NCI-H2196 treated with DMSO at 0.1 percent for 48 hours (cell line): ENCODE measurements around the gene PCARE.

Source experiments
- DNase-seq: peaks from one replicate; lab custom pipeline; 2025; ENCODE audit not compliant: unreplicated experiment; lab: John Stamatoyannopoulos, UW

Gene PCARE

GRCh38 chr2:29063646-29064345, 10.5 kb downstream of the PCARE start:
- no peak for DNase-seq

DNA sequence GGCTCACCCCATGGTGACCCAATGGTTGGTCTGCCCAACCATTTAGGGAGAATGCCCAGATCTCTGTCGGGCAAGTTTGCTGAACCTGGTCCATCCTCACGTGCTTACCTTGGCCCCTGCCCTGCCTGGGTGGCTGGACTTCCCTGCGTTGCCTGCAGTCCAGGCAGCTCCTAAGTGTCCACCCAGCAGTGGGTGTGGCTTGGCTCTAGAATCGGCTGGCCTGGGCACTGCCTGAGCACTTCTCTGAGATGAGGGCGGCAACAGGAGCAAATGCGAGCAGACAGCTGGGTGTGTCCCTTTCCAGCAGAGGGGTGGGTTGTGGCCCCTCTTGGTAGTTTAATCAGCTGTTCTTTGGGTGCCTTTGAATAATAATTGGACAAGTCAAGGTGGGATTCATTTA, 11.3 kb downstream of the PCARE start:
- no peak for DNase-seq

DNA sequence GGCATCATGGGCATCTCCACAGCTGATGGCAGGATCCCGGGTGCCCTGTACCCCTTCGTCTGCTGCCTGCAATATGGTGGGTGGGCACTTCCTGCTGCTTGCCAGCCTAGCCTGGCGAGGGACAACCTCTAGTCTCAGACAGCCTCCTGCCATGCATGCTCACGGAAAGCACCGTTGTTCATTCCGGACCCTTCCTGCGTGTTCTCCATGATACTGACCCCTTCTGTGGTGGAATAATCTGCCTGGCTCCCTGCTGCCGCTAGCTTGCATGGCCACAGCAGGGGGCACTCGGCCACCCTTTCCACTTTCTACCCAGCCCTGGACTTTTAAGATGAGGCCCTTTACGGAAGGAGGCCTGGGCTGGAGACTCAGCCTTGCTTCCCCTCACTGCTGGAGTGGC, 12.0 kb downstream of the PCARE start:
- DNase-seq, result no peak

DNA sequence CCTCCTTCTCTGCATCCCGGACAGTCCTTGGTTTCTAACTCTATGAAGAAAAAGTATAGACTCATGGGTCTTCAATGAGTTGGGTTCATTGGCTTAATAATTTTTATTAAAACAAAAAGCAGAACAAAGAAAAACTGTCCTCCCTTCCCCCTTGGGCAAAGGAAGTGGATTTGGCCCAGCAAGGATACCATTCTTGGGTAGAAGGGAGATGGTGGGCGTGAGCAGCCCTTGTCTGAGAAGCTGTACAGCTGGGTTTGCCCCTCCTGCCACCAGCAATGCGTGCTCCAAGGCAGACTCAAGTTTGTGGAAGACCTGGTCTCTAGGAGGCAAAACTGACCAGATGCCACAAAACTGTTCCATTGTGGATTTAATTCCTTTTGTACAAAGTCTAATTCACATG, 12.7 kb downstream of the PCARE start:
- no peak for DNase-seq

DNA sequence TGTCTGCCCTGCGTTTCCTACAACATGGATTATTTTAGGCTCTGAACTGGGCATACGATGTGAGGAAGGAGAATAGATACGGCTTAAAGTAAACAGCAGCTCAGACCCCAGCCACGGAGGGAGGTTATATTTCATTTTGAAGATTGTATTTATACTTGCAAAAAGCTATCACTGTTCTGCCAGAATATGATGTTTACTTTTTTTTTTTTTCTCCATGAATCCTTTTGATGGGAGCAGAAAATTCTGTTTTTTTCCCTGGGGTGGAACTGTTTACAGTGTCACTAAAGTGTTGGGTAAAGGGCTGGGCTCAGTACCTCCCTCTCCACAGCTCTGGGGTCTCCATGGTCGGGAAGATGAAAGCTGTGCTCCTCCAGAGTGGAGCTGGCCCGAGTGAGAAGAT, 13.1 kb downstream of the PCARE start:
- DNase-seq, result no peak

DNA sequence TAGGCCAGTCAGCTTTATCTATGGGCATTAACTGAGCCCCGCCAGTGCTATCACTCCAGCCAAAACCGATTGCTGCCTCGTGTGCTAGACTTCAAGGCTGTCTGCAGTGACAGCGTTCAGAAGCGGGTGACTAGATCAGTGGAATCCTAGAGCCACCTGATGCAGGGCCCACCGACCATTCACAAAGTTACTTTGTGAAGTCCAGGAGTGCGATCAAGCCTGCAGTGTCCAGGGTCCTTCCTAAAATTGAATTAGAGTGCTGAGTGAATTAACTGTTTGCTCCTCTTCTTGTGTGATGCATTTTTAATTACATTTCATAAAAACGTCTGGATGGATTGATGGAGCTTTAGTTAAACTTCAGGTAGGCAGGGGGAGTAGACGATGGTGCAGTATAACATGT, 13.9 kb downstream of the PCARE start:
- no peak for DNase-seq

DNA sequence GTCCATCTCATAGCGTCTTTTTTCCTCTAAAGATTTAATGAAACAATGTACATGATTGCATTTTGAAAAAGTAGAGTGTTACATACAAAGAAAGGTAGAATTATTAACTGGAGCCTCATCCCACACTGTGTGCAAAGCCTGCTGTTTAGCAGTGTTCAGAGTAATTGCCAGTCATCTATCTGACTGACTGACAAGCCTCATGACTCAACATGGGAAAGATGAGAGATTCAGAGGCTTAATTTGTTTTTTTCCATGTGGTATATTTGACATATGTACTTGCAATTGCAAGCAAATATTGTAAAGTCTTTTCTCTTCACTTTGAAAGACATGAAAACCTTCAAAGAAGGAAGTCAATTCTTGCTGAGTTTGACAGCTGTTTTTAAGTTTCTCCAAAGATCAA, 14.7 kb downstream of the PCARE start:
- DNase-seq, result no peak

DNA sequence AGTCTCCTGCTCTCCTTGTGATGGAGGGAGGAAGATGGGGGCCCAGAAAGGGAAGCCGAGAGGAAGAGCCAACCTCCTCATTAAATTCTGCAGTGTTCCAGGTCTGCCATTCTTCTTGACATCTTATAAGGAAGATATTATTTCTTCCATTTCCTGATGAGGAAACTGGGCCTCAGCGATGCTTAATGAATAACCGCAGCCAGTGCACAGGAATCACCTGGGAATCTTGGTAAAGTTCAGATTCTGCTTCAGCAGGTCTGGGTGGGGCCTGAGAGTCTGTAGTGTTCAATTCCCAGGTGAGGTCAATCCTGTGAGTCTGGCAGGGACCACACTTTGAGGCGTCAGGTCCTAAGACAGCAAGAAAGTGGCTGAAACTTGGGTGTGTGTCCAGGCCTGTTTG, 17.3 kb downstream of the PCARE start:
- DNase-seq, result no peak

- no peak for DNase-seq
Observed at GRCh38 chr2:29056452-29056851, 17.9 kb downstream of the PCARE start.

DNA sequence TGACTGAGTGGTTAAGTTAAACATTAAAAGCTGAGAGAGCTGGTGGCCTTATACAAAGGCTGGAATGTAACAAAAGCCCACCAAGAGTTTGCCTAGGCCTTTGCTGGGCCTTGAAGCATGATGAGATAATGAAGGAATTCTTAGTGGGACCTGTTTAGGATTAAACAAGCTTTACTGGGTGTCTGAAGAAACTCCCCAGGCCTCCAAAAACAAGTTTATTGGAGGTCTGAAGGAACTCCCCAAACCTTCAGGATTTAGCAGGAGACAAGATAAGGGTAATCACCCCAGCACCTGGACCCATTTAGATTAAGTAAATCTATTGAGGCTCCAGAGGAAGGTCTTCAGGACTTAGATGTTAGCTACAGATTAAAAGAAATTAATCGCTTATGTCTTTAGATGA, 18.7 kb downstream of the PCARE start:
- no peak for DNase-seq

GRCh38 chr2:29054430-29054829, 19.9 kb downstream of the PCARE start:
- DNase-seq, result no peak

DNA sequence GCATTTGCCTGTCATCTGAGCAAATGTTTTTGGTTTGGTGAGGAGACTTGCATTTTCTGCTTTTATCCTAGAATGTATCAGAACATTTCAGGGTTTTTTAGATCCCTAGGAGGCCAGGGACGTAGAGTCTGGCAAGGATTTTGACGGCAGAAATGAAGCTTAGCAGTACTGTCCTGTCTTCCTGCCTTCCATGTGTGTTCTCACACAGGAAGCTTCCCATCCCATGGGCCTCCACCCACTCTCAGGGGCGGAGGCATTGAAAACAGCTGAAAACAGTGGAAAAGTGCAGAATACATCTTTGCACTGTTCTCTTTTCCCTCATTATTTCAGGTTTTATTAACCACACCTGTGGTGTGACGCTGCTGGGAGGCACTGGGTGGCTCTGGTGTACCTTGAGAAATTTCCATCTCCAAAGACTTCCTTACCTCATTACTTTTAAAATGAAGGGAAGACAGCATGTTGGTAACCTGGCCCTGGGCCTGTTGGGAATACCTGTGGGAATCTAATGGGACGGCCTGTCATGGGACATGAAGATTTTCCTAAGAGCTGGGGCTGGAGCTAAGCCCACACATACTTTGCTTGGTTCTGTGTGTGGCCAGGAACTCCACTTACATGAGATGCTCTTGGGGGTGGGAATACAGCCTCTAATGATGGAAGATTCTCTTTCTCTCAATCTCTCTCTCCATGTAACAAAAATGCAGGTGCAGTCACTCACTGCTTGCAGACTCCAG, 20.5 kb downstream of the PCARE start:
- DNase-seq, result no peak

- DNase-seq, result no peak
Observed at GRCh38 chr2:29053223-29053622, 21.1 kb downstream of the PCARE start.

DNA sequence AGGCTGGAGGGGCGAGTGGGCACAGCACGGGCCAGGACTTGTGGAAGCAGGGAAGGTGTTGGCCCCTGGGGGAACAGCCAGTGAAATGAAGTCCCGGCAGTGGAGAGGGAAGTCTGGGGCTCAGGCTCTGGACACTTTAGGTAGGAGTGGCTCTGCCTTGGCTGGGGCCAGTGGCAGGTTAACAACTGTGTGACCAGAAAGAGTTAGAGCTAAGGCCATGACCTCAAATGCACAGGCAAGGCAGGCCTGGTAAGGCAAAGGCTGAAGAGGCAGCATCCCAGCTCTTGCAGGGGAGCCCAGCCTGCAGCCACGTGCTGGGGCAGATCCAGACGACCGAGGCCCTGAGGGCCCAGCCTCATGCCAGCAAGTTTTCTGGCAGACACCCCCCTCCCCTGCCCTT, 21.5 kb downstream of the PCARE start:
- DNase-seq, result no peak

DNA sequence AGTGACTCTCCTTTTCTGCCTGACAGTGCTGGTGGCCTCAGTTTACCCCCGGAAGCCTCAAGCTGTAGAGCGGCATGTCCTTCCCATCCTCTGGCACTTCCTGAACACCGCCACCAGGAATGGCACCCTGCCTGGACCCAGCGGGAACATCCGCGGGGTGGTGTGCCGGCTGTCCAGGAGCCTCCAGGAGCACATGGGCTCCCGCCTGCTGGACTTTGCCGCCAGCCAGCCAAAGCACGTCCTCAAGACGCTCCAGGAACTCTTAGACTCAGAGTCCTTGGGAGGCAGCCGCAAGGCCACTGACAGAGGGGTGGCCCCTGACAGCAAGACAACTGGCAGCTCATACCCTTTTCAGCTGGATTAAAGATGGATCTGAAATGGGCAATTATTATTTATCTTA, 22.6 kb downstream of the PCARE start:
- no peak for DNase-seq

- no peak for DNase-seq
Observed at GRCh38 chr2:29050591-29050990, 23.7 kb downstream of the PCARE start.

DNA sequence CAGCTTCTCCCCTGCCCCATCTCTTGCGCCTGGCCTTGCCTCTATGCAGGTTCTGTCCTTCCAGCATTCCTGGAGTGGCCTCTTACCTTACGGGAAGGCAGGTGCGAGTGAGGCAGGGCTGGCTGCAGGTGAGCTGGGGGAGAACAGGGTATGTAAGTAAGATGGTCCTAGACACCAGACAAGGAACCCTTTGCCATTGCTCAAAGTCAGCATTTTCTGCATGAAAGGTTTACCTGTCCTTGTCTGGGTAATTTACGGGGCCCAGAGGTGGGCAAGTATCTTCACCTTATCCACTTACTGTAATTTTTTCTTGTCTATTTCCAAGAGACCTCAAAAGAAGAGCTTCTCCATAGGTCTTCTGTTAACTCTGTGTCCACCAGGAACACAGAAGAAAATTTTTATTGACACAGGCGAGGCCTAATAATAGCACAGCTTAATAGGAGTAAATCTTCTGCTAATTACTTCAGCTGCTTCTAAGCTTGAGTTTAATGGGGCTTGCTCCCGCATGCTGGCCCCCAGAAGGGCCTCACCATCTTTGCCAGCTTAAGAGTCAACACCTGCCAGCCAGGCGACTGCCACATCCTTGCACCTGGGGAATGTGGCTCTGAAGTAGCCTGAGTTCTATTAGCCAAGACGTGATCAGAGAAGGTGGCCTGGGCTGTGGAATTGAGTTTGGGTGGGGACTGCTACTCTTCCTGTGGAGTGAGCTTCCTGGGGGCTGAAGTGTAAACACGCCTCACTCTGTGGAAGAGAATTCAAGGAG, 27.1 kb downstream of the PCARE start:
- no peak for DNase-seq

- DNase-seq, result no peak
Observed at GRCh38 chr2:29046321-29046720, 28.0 kb downstream of the PCARE start.

- DNase-seq, result no peak
Observed at GRCh38 chr2:29044459-29044858, 29.9 kb downstream of the PCARE start.

- no peak for DNase-seq
Observed at GRCh38 chr2:29042561-29043075, 31.7 kb downstream of the PCARE start.

DNA sequence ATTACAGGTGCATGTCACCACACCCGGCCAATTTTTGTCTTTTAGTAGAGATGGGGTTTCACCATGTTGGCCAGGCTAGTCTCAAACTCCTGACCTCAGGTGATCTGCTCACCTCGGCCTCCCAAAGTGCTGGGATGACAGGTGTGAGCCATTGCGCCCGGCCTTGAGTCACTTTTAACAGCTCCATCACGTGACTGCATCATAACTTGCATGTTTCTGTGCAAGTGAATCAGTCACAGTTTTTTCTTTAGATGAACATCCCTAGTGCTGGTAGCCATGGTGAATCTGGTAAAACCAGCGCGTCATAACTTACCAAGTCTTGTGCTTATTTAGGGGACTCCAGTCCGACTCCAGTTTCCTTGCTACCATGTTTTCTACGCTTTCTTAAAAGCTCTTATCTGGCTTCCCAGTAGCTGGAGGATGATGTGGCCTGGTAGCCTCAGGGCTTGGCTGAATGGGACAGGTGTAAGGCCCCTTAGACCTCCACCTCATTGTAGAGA, 33.1 kb downstream of the PCARE start:
- DNase-seq, result no peak

DNA sequence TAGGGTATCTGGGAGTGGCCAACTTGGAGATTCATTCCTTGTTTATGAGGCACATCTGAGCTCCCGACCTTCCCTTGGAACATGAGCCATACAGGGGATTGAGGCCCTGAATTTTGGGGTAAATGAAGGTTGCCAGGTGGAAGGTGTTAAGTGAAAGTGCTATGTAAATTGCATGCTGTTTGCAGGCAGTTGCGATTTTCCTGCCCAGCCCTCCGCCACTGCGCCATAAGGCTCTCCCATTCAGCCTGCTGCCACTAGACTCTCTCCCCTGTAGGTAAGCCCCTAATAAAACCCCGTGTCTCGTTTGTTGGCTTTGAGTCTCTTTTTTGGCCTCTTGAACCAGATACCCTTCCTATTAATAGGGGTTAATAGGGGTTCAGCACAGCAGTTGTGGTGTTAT, 33.8 kb downstream of the PCARE start:
- no peak for DNase-seq
